K562 (cell line): ENCODE results near the gene PHF21A. TPM values are rescaled to one million over a fixed set of nuclear protein-coding genes. Genes with fewer than 3 reads are reported as not detected.
A peak's percentile ranks its signal among the peaks of the same experiment; 100 is the strongest.

ENCODE experiments used
- ATF1 ChIP-seq, 2 experiments: fragments of 450-650 bp in 1 of 2; IDR thresholded peaks; 2 replicates each; pipeline ENCODE4 v1.6.1; 2016; ENCODE audit warnings: missing compliant biosample characterization in 1 of 2, missing genetic modification characterization in 1 of 2
- BDP1 ChIP-seq: IDR thresholded peaks from 3 replicates; pipeline ENCODE4 v1.6.1; 2011; ENCODE audit not compliant: insufficient read length, insufficient read depth
- E2F8 ChIP-seq: fragments of 450-650 bp; IDR thresholded peaks from 2 replicates; pipeline ENCODE4 v1.7.1; 2018; ENCODE audit warnings: mild to moderate bottlenecking, low read depth; ENCODE audit not compliant: partially characterized antibody
- EZH2 ChIP-seq: IDR thresholded peaks from 2 replicates; pipeline ENCODE4 v1.6.1; 2012; ENCODE audit warnings: low read depth, mild to moderate bottlenecking, inconsistent platforms, low read length, borderline replicate concordance
- FUS ChIP-seq: fragments of 200-400 bp; formaldehyde crosslinking; optimal IDR thresholded peaks from 2 replicates; pipeline ENCODE3; 2017; ENCODE audit warnings: low read depth, low read length
- GATAD2A ChIP-seq: fragments of 450-650 bp; IDR thresholded peaks from 2 replicates; pipeline ENCODE4 v1.6.1; 2017
- HNRNPH1 ChIP-seq: fragments of 200-400 bp; formaldehyde crosslinking; optimal IDR thresholded peaks from 2 replicates; pipeline ENCODE3; 2017; ENCODE audit warnings: low read depth, mild to moderate bottlenecking, low read length, moderate library complexity
- HSF4 ChIP-seq: fragments of 250-450 bp; sonication (Bioruptor Pico); IDR thresholded peaks from 2 replicates; pipeline ENCODE4 v2.1.2; 2022; ENCODE audit warnings: mild to moderate bottlenecking, moderate library complexity, borderline replicate concordance
- LEF1 ChIP-seq: fragments of 450-650 bp; IDR thresholded peaks from 2 replicates; pipeline ENCODE4 v1.6.1; 2016; ENCODE audit warnings: mild to moderate bottlenecking
- NFATC3 ChIP-seq: fragments of 450-650 bp; IDR thresholded peaks from 2 replicates; pipeline ENCODE4 v1.6.1; 2017; ENCODE audit warnings: mild to moderate bottlenecking
- NFRKB ChIP-seq: fragments of 450-650 bp; IDR thresholded peaks from 2 replicates; pipeline ENCODE4 v1.6.1; 2016; ENCODE audit warnings: low read depth
- NR4A1 ChIP-seq, 2 experiments: fragments of 250-450 bp in 1 of 2; fragments of 450-650 bp in 1 of 2; sonication (Bioruptor Pico) in 1 of 2; IDR thresholded peaks; 2 replicates each; pipeline versions ENCODE4 v1.4.0 to v1.6.1; 2016 to 2020; ENCODE audit warnings: mild to moderate bottlenecking in 2 of 2, missing compliant biosample characterization in 1 of 2, missing genetic modification characterization in 1 of 2, moderate library complexity in 1 of 2
- RBM25 ChIP-seq: fragments of 200-400 bp; formaldehyde crosslinking; IDR thresholded peaks from 2 replicates; pipeline ENCODE4 v1.6.1; 2018; ENCODE audit warnings: low read length, low read depth, moderate library complexity; ENCODE audit not compliant: severe bottlenecking
- RFX1 ChIP-seq: fragments of 450-650 bp; IDR thresholded peaks from 2 replicates; pipeline ENCODE4 v1.6.1; 2016; ENCODE audit warnings: mild to moderate bottlenecking, moderate library complexity
- RFX5 ChIP-seq: IDR thresholded peaks from 2 replicates; pipeline ENCODE4 v1.6.1; 2011; ENCODE audit warnings: low read depth, mild to moderate bottlenecking, improper control_type of control experiment, low read length
- TAF7 ChIP-seq: fragments of 450-650 bp; IDR thresholded peaks from 2 replicates; pipeline ENCODE4 v1.6.1; 2016; ENCODE audit warnings: missing genetic modification characterization, missing compliant biosample characterization
- UBTF ChIP-seq, 2 experiments: IDR thresholded peaks; 2 replicates each; pipeline ENCODE4 v1.6.1; 2012; ENCODE audit warnings: improper control_type of control experiment in 2 of 2, low read depth in 2 of 2, low read length in 2 of 2, borderline replicate concordance in 1 of 2
- ZNF253 ChIP-seq: fragments of 250-450 bp; sonication (Bioruptor Pico); conservative IDR thresholded peaks from 2 replicates; pipeline ENCODE4 v1.6.1; 2021; ENCODE audit warnings: mild to moderate bottlenecking
- polyA plus RNA-seq, 8 experiments: library from polyadenylated mRNA; depleted of rRNA in 4 of 8; stranded (reverse) in 5 of 8; unstranded in 3 of 8; fragments of >200 nt; fragmentation: Nextera tagmentation in 2 of 8; fragmentation: Illumina TruSeq in 1 of 8; extraction: Ambion mirVana in 2 of 8; extraction: Trizol in 1 of 8; gene quantifications; 2 replicates each; pipeline versions ENCODE4 v1.2.1 to v1.2.3, GENCODE V29; 2011 to 2014; ENCODE audit warnings: inconsistent platforms in 1 of 8, missing spikeins in 1 of 8
- total RNA-seq, 7 experiments: library from RNA; depleted of rRNA in 6 of 7; stranded (reverse); fragments of >200 nt in 6 of 7; fragmentation: Illumina TruSeq in 2 of 7; extraction: Trizol in 2 of 7; gene quantifications; 2 replicates each; pipeline versions ENCODE4 v1.2.1 to v1.2.3, GENCODE V29; 2011 to 2021; ENCODE audit warnings: low replicate concordance in 1 of 7
- TF ChIP-seq, protein P1 (sequence below): fragments of 450-650 bp; IDR thresholded peaks from 2 replicates; pipeline ENCODE4 v1.6.1; 2016; ENCODE audit warnings: antibody characterized with exemption
- TF ChIP-seq, protein P2 (sequence below): fragments of 250-450 bp; sonication (Bioruptor Pico); IDR thresholded peaks from 2 replicates; pipeline ENCODE4 v1.5.0; 2022; ENCODE audit warnings: mild to moderate bottlenecking

PHF21A gene
- total and polyA plus RNA-seq, 9 of the 15 experiments (the other 6 are each of a cell fraction or from before 2014, with no cell fraction given) = 1.5 to 32.4 (median 10.7) TPM

DNA sequence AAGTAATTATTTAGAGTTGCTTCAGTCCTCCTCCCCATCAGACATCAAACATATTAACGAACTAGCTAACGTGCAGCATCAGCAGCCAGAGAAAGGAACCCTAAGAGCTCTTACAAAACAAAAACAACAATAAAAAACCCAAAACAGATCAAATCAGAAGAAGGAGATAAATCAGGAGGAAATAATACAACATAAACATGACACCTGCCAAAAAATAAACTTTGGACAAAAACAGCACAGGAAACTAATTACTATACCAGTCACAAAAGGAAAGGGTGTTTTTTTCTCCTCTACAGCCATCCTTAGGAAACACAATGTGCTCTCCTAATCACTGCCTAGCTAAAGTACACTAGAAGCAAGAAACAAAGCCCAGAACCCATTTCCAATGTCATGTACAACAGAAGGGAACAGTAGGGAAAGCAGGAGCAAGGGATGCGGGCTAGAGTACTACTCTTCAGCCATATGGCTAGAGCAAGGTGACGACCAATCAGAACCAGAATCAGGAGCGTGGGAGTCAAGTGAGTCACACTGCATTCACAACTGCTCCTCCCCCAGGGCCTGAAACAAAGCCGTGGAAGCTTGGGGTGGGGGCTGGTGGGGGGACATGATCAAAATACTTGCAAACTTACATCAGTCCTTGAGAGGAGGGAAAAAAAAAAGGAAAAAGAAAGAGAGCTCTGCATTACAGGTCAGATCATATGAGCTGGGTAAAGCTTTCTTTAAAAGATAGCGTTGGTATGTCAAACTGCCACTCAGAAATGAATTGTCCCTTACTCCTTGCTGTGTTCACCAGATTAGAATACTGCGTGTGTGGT is 138.4 kb downstream of the PHF21A start (continued):
- TF ChIP-seq E2F8 (no peak), ATF1 (CRISPR knock-in tag; IDR thresholded peaks at IDR 0.05) (no peak), ATF1 (tag; IDR thresholded peaks at IDR 0.05) (peak; percentile 88), NR4A1 (CRISPR knock-in tag; IDR thresholded peaks at IDR 0.05) (no peak), NR4A1 (tag; IDR thresholded peaks at IDR 0.05) (no peak), UBTF (IDR thresholded peaks at IDR 0.05; ENCODE audit: borderline replicate concordance in 1 of 2, low read depth in 2 of 2, low read length in 2 of 2) (no peak), NFATC3 (no peak), RFX5 (no peak), RFX1 (no peak), RBM25 (no peak), HNRNPH1 (no peak), ZNF253 (CRISPR knock-in tag) (no peak), FUS (no peak), HSF4 (CRISPR knock-in tag) (no peak), BDP1 (no peak), LEF1 (peak; percentile 91), TAF7 (tag) (no peak), GATAD2A (peak; percentile 87), EZH2 (no peak), NFRKB (peak; percentile 80; the same call in 1 of the 2 replicates)
- TF ChIP-seq, protein P1, sequence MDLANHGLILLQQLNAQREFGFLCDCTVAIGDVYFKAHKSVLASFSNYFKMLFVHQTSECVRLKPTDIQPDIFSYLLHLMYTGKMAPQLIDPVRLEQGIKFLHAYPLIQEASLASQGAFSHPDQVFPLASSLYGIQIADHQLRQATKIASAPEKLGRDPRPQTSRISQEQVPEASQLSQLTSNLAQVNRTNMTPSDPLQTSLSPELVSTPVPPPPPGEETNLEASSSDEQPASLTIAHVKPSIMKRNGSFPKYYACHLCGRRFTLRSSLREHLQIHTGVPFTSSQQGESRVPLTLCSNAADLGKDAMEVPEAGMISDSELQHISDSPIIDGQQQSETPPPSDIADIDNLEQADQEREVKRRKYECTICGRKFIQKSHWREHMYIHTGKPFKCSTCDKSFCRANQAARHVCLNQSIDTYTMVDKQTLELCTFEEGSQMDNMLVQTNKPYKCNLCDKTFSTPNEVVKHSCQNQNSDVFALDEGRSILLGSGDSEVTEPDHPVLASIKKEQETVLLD = peak; percentile 68
- TF ChIP-seq, protein P2, sequence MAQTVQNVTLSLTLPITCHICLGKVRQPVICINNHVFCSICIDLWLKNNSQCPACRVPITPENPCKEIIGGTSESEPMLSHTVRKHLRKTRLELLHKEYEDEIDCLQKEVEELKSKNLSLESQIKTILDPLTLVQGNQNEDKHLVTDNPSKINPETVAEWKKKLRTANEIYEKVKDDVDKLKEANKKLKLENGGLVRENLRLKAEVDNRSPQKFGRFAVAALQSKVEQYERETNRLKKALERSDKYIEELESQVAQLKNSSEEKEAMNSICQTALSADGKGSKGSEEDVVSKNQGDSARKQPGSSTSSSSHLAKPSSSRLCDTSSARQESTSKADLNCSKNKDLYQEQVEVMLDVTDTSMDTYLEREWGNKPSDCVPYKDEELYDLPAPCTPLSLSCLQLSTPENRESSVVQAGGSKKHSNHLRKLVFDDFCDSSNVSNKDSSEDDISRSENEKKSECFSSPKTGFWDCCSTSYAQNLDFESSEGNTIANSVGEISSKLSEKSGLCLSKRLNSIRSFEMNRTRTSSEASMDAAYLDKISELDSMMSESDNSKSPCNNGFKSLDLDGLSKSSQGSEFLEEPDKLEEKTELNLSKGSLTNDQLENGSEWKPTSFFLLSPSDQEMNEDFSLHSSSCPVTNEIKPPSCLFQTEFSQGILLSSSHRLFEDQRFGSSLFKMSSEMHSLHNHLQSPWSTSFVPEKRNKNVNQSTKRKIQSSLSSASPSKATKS (CRISPR knock-in tag) = no peak
